GF-D8 (cell line): Measurements from ENCODE around the gene S100A6.
A peak's percentile ranks its signal among the peaks of the same experiment; 100 is the strongest.
"Not testable (repeated sequence)": the region's sequence is repeated elsewhere in the genome, so short reads cannot be mapped to it uniquely, and the experiment has no call there.

ENCODE experiments used
- DNase-seq: peaks from one replicate; lab custom pipeline; 2025; lab: John Stamatoyannopoulos, UW

The S100A6 gene

GRCh38 chr1:153531638-153532037 is 4.2 kb downstream of the S100A6 start:
- no peak for DNase-seq

- DNase-seq = no peak
These were observed 8.1 kb downstream of the S100A6 start for GRCh38 chr1:153527683-153528040.

DNA sequence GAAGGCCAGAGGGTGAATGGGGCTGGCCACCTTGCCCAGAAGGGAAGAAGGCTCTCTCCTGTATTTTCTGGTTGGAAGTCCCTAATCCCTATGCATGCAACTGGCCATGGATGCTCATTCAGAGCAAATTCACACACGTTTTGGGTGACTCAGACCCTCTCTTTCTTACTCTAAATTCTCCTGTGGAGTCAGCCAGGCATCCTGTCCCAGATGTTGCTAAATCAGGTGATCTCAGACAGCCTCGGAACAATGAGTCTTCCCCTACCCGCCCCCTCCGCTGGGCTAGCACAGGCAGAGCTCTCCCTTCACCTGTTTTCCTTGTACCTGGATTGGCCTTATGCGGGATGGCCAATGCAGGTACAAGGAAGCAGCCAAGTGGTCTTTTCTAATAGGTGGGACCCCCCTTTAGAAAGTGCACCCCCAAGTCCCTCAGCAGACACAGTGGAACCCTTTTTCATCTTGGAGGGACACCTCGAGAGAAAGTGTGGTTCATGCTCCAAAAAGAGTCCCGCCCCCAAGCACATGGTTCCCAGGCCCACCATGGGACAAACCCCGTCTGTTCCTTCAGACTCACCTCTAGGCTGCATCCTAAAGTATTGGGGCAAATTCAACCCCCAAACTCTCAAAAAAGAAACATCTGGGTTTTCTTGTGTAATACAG is 8.6 kb downstream of the S100A6 start:
- no peak for DNase-seq

GRCh38 chr1:153526132-153526543 is 9.7 kb downstream of the S100A6 start:
- no peak for DNase-seq

DNA sequence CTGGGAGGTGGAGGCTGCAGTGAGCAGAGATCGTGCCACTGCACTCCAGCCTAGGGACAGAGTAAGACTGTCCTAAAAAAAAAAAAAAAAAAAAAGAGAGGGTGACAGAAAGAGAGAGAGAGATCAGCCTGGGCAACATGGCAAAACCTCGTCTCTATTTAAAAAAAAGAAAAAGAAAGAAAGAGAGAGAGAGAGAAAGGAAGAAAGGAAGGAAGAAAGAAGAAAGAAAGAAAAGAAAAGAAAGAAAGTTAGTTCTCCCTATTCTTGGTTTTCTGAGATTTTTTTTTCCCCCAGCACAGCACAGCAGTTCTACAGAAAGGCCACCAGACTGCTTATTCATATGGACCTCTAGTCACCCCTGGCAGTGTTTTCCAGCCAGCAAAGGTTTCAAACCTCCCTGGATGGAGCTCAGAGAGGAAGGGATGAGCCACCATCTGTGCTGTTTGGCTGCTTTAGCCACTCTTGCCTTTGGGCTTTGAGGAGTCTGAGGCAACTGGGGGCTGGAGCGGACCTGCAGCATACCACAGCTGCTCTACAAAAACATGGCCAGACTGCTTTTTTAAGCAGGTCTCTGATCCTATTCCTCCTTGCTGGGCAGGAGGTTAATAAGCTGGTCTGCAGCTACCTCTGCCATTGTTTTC is 10.6 kb downstream of the S100A6 start:
- DNase-seq = no peak

DNA sequence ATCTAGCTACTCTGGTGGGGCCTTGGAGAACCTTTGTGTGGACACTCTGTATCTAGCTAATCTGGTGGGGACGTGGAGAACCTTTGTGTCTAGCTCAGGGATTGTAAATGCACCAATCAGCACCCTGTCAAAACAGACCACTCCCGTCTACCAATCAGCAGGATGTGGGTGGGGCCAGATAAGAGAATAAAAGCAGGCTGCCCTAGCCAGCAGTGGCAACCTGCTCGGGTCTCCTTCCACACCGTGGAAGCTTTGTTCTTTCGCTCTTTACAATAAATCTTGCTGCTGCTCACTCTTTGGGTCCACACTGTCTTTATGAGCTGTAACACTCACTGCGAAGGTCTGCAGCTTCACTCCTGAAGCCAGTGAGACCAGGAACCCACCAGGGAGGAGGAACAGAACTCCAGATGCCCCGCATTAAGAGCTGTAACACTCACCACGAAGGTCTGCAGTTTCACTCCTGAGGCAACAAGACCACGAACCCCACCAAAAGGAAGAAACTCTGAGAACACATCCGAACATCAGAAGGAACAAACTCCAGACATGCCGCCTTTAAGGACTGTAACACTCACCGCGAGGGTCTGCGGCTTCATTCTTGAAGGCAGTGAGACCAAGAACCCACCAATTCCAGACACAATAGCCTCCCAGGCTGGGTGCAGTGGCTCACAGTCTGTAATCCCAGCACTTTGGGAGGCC is 13.3 kb downstream of the S100A6 start:
- DNase-seq = not testable (repeated sequence)

DNA sequence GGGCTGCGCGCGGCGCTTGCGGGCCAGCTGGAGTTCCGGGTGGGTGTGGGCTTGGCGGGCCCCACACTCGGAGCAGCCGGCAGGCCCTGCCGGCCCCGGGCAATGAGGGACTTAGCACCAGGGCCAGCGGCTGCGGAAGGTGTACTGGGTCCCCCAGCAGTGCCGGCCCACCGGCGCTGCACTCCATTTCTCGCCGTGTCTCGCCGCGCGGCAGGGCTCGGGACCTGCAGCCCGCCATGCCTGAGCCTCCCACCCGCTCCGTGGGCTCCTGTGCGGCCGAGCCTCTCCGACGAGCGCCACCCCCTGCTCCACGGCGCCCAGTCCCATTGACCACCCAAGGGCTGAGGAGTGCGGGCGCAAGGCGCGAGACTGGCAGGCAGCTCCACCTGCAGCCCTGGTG is 14.0 kb downstream of the S100A6 start:
- DNase-seq = not testable (repeated sequence)

GRCh38 chr1:153520818-153521476 is 14.8 kb downstream of the S100A6 start:
- DNase-seq = no peak

- DNase-seq = not testable (repeated sequence)
These were observed 15.6 kb downstream of the S100A6 start for GRCh38 chr1:153520137-153520691.

GRCh38 chr1:153519242-153519641 is 16.5 kb downstream of the S100A6 start:
- no peak for DNase-seq

GRCh38 chr1:153515504-153516394 is 20.0 kb downstream of the S100A6 start:
- no peak for DNase-seq

DNA sequence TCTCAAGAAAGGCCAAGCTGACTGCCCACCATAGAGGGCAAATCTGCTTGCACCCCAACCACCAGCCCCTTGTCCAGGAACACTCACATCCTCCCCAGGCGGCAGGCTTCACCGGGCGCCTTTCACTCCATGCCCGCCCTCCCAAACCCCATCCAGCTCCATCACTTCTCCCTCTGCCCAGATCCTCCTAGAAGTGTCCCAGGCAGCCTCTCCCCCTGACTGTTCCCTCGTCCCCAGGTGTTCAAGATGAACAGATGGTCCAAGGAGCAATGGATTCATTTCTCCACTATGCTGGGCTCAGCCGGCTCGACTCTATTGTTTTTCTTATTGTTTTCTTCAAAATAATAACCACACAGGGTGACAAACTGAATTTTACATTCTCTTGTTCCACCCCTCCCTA is 22.1 kb downstream of the S100A6 start:
- no peak for DNase-seq

DNA sequence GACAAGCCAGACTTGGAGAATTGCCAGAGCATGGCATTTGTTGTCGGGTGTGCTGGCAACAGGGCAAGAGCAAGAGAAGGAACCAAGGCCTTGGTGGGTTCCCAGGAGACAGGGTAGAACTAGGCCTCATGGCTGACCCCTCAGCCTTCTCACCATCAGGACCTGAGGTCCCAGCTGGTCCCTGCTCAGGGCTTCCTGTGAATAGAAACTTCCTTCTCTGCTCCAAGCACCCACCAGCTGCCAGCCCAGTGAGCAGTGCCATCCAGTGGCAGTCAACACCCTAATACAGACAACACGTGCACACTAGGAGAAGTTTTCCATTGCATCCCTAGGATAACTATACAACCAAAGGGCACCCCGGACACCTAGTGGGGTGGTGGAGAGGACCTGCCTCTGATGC is 22.8 kb downstream of the S100A6 start:
- no peak for DNase-seq

DNA sequence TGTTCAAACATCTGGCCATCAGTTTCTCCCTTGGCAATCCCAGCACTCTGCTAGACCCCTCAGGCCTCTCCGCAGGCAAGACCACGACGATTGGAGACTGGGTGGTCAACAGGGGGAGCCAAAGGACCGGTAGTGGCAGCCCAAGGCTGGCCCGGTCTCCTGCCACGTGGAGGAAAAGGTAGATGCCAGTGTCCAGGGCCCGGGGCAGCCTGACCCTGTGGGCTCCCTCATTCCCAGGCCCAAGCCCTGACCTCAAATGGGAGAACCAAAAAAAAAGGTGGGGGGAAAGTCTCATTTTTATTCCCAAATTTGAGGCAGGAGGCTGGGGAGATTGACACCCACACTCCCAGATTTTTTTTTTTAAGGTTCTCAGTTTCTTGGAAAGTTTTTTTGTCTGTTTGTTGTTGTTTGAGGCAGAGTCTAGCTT is 24.8 kb downstream of the S100A6 start:
- DNase-seq = peak; percentile 16

- DNase-seq = no peak
These were observed 25.9 kb downstream of the S100A6 start for GRCh38 chr1:153509729-153510354.

- no peak for DNase-seq
These were observed 26.8 kb downstream of the S100A6 start for GRCh38 chr1:153509036-153509435.

- DNase-seq = no peak
These were observed 27.7 kb downstream of the S100A6 start for GRCh38 chr1:153507926-153508583.

- DNase-seq = no peak
These were observed 28.9 kb downstream of the S100A6 start for GRCh38 chr1:153506831-153507413.

- no peak for DNase-seq
These were observed 29.4 kb downstream of the S100A6 start for GRCh38 chr1:153506386-153506785.

DNA sequence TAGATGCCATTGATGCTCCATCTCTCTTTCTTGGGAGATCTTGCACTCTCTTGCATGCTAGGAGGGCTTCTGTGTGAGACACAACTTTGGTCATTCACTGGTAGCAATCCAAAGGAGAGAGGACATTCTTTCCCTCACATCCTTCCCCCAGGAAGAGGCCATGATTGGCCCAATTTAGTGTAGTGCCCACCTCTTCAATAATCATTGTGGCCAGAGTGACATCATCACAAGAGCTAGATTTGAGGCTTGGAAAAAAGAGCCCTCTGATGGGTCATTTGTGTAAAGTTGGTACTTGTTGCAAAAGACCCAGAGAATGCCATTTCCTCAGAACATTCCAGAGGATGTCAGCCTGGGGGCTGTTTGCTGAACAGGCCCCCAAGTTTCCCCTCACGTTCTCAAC is 30.2 kb downstream of the S100A6 start:
- DNase-seq = no peak
